Endothelial cell (in vitro differentiated cells): Measurements from ENCODE around the gene ATP5PF. TPM values are rescaled to one million over a fixed set of nuclear protein-coding genes. Genes with fewer than 3 reads are reported as not detected.
"Not testable (repeated sequence)": the region's sequence is repeated elsewhere in the genome, so short reads cannot be mapped to it uniquely, and the experiment has no call there.

ENCODE experiments used
- DNase-seq: peaks from one replicate; pipeline ENCODE4 v3.0.0; 2021; ENCODE audit warnings: low spot score
- H3K27ac Mint-ChIP-seq: one replicate; pipeline ENCODE4 v1.8.0; 2021; ENCODE audit warnings: mixed read lengths, inconsistent platforms; ENCODE audit not compliant: unreplicated experiment
- H3K27me3 Mint-ChIP-seq: one replicate; pipeline ENCODE4 v1.8.0; 2021; ENCODE audit warnings: mild to moderate bottlenecking, moderate library complexity, mixed read lengths, inconsistent platforms; ENCODE audit not compliant: unreplicated experiment
- H3K36me3 Mint-ChIP-seq: one replicate; pipeline ENCODE4 v1.8.0; 2021; ENCODE audit warnings: mild to moderate bottlenecking, low read depth, mixed read lengths, inconsistent platforms; ENCODE audit not compliant: unreplicated experiment
- H3K4me1 Mint-ChIP-seq: one replicate; pipeline ENCODE4 v1.8.0; 2021; ENCODE audit warnings: mild to moderate bottlenecking, mixed read lengths, inconsistent platforms; ENCODE audit not compliant: unreplicated experiment
- H3K4me3 Mint-ChIP-seq: one replicate; pipeline ENCODE4 v1.8.0; 2021; ENCODE audit warnings: mild to moderate bottlenecking, mixed read lengths, inconsistent platforms; ENCODE audit not compliant: unreplicated experiment
- H3K9me3 Mint-ChIP-seq: one replicate; pipeline ENCODE4 v1.8.0; 2021; ENCODE audit warnings: mixed read lengths, inconsistent platforms; ENCODE audit not compliant: unreplicated experiment
- CTCF ChIP-seq: fragments of 200-600 bp; sonication (generic); IDR thresholded peaks from one replicate; pipeline ENCODE4 v1.5.0; 2021; ENCODE audit warnings: antibody characterized with exemption; ENCODE audit not compliant: unreplicated experiment
- long read RNA-seq: library from polyadenylated mRNA; unstranded; transcript quantifications from one replicate; pipeline ENCODE4 v2.0.0, GENCODE V29; 2020; ENCODE audit not compliant: unreplicated experiment
- total RNA-seq: library from RNA; stranded (reverse); fragmentation: NEBNext Ultra II Directional; extraction: Animal tissue kit (Norgen Biotek cat#: 25700); gene quantifications from one replicate; pipeline ENCODE4 v1.2.1, GENCODE V29; 2021; ENCODE audit not compliant: unreplicated experiment

ATP5PF gene
- 119 TPM for total RNA-seq
- long read RNA-seq, transcript ATP5PF-202 (4 exons, 826 nt): minor isoform, 11 of 128 reads
- long read RNA-seq, transcript ATP5PF-203 (4 exons, 647 nt): minor isoform, 10 of 128 reads
- long read RNA-seq, transcript ATP5PF-201 (4 exons, 614 nt): major isoform, 75 of 128 reads
- long read RNA-seq, transcript ATP5PF-204 (4 exons, 1,179 nt): minor isoform, 23 of 128 reads
- long read RNA-seq, partial matches to known transcripts: 1 of 128 reads
- long read RNA-seq, other reads (novel, unspliced or antisense): 1 of 128 reads

- DNase-seq: peak; percentile 94
Observed at GRCh38 chr21:25734904-25735645, at the start of gene ATP5PF, which contains the start of gene GABPA. Gene ATP5PF, minus strand, starts transcription at chr21:25734904. Its CDS starts 5,110 bp downstream, at chr21:25729794. Gene GABPA, plus strand, starts transcription at chr21:25734972. Its CDS starts 6,627 bp downstream, at chr21:25741599.

GRCh38 chr21:25778126-25778875 is 43.6 kb upstream of the ATP5PF start:
- H3K27ac Mint-ChIP-seq, H3K9me3 Mint-ChIP-seq, H3K36me3 Mint-ChIP-seq, H3K4me1 Mint-ChIP-seq, H3K27me3 Mint-ChIP-seq, DNase-seq, H3K4me3 Mint-ChIP-seq: not testable (repeated sequence)

More at GRCh38 chr21:25734904-25735645, at the start of gene ATP5PF, which contains the start of gene GABPA:
- no peaks in the 10 kb centered on the region for H3K9me3 Mint-ChIP-seq
- TF ChIP-seq CTCF: no peak
- peak within 1 kb of the TSS; percentile 99 for H3K4me3 Mint-ChIP-seq
- peaks cover 14% of the 10 kb centered on the region for H3K36me3 Mint-ChIP-seq
- peak within 1 kb of the TSS; percentile 100 for H3K27ac Mint-ChIP-seq
- peaks cover 28% of the 10 kb centered on the region for H3K4me1 Mint-ChIP-seq
- H3K27me3 Mint-ChIP-seq: peaks cover 16% of the 10 kb centered on the region

GRCh38 chr21:25776440-25776839 is 41.7 kb upstream of the ATP5PF start:
- H3K27me3 Mint-ChIP-seq: no peaks in the 10 kb centered on the region
- no peaks in the 10 kb centered on the region for H3K9me3 Mint-ChIP-seq
- H3K27ac Mint-ChIP-seq: no peak overlapping the region
- TF ChIP-seq CTCF: no peak
- no peaks in the 10 kb centered on the region for H3K4me1 Mint-ChIP-seq
- no peak overlapping the region for H3K4me3 Mint-ChIP-seq
- no peaks in the 10 kb centered on the region for H3K36me3 Mint-ChIP-seq
- no peak for DNase-seq

GRCh38 chr21:25772686-25773085 is 38.0 kb upstream of the ATP5PF start:
- Mint-ChIP-seq H3K9me3 (no peaks in the 10 kb centered on the region), H3K4me1 (peaks cover 5% of the 10 kb centered on the region), H3K4me3 (no peak overlapping the region), H3K27ac (no peak overlapping the region), H3K27me3 (no peaks in the 10 kb centered on the region), H3K36me3 (no peaks in the 10 kb centered on the region)
- no peak for DNase-seq
- no peak for TF ChIP-seq CTCF

GRCh38 chr21:25767921-25768320 is 33.2 kb upstream of the ATP5PF start:
- no peaks in the 10 kb centered on the region for H3K27me3 Mint-ChIP-seq
- H3K9me3 Mint-ChIP-seq: no peaks in the 10 kb centered on the region
- peaks cover 7% of the 10 kb centered on the region for H3K4me1 Mint-ChIP-seq
- H3K36me3 Mint-ChIP-seq: peaks cover 3% of the 10 kb centered on the region
- peak overlapping the region; percentile 80 for H3K27ac Mint-ChIP-seq
- H3K4me3 Mint-ChIP-seq: no peak overlapping the region
- no peak for TF ChIP-seq CTCF
- DNase-seq: no peak
